Mesenchymal stem cell (in vitro differentiated cells and primary cell): ENCODE measurements around the gene KREMEN1.

Experiments used
- DNase-seq: peaks from one replicate; pipeline ENCODE4 v3.0.0-alpha.2; 2013
- H2AFZ ChIP-seq: one replicate; pipeline ENCODE4 v1.6.1; 2013; ENCODE audit warnings: low read depth, mild to moderate bottlenecking, control low read depth, inconsistent platforms, low read length, moderate library complexity
- H2AK5ac ChIP-seq: 2 replicates; pipeline ENCODE4 v1.6.1; 2013; ENCODE audit warnings: low read length, moderate library complexity, mild to moderate bottlenecking, inconsistent platforms; ENCODE audit not compliant: severe bottlenecking
- H2BK120ac ChIP-seq: one replicate; pipeline ENCODE4 v1.6.1; 2013; ENCODE audit warnings: low read depth, mild to moderate bottlenecking, inconsistent platforms, low read length, moderate library complexity
- H2BK12ac ChIP-seq, 2 experiments: one replicate each; pipeline ENCODE4 v1.6.1; 2013; ENCODE audit warnings: inconsistent platforms in 2 of 2, low read length in 2 of 2, mild to moderate bottlenecking in 2 of 2, moderate library complexity in 2 of 2, control low read depth in 1 of 2
- H2BK15ac ChIP-seq: one replicate; pipeline ENCODE4 v1.6.1; 2013; ENCODE audit warnings: mild to moderate bottlenecking, low read depth, inconsistent platforms; ENCODE audit not compliant: poor library complexity, severe bottlenecking
- H2BK5ac ChIP-seq: 2 replicates; pipeline ENCODE4 v1.6.1; 2013; ENCODE audit warnings: low read depth, mild to moderate bottlenecking, low read length, control low read depth, inconsistent platforms; ENCODE audit not compliant: poor library complexity, severe bottlenecking
- H3K14ac ChIP-seq, 2 experiments: one replicate each; pipeline ENCODE4 v1.6.1; 2013; ENCODE audit warnings: inconsistent platforms in 2 of 2, low read length in 2 of 2, control low read depth in 1 of 2, mild to moderate bottlenecking in 1 of 2, moderate library complexity in 1 of 2
- H3K18ac ChIP-seq, 2 experiments: one replicate each; pipeline ENCODE4 v1.6.1; 2013; ENCODE audit warnings: inconsistent platforms in 2 of 2, low read length in 2 of 2, control low read depth in 1 of 2, low read depth in 1 of 2, mild to moderate bottlenecking in 1 of 2
- H3K23ac ChIP-seq, 2 experiments: one replicate each; pipeline ENCODE4 v1.6.1; 2013; ENCODE audit warnings: inconsistent platforms in 2 of 2, low read length in 2 of 2, mild to moderate bottlenecking in 2 of 2, moderate library complexity in 2 of 2, control low read depth in 1 of 2
- H3K27ac ChIP-seq: 2 replicates; pipeline ENCODE4 v1.5.1; 2013; ENCODE audit warnings: mild to moderate bottlenecking, moderate library complexity, low read length, control low read depth, inconsistent platforms; ENCODE audit not compliant: poor library complexity, severe bottlenecking
- H3K27me3 ChIP-seq, 2 experiments: 2 replicates each; pipeline versions ENCODE4 v1.6.1 to v1.7.0; 2013; ENCODE audit warnings: low read length in 2 of 2, mild to moderate bottlenecking in 2 of 2, moderate library complexity in 2 of 2, control low read depth in 1 of 2, inconsistent platforms in 1 of 2; ENCODE audit not compliant: control insufficient read depth in 1 of 2, insufficient read depth in 1 of 2
- H3K36me3 ChIP-seq, 2 experiments: 2 replicates each; pipeline versions ENCODE4 v1.6.1 to v1.7.0; 2013; ENCODE audit warnings: low read length in 2 of 2, control low read depth in 1 of 2, inconsistent platforms in 1 of 2, low read depth in 1 of 2, mild to moderate bottlenecking in 1 of 2; ENCODE audit not compliant: insufficient read depth in 2 of 2, control insufficient read depth in 1 of 2
- H3K4ac ChIP-seq, 2 experiments: one replicate each; pipeline ENCODE4 v1.6.1; 2013; ENCODE audit warnings: inconsistent platforms in 2 of 2, low read length in 2 of 2, mild to moderate bottlenecking in 2 of 2, moderate library complexity in 2 of 2, control low read depth in 1 of 2, low read depth in 1 of 2
- H3K4me1 ChIP-seq: 2 replicates; pipeline ENCODE4 v1.6.1; 2013; ENCODE audit warnings: low read depth, low read length, control low read depth; ENCODE audit not compliant: control insufficient read depth, insufficient read depth
- H3K4me2 ChIP-seq: 2 replicates; pipeline ENCODE4 v1.6.1; 2013; ENCODE audit warnings: low read length, mild to moderate bottlenecking, inconsistent platforms; ENCODE audit not compliant: poor library complexity, severe bottlenecking
- H3K4me3 ChIP-seq, 2 experiments: 2 replicates each; pipeline versions ENCODE4 v1.5.1 to v1.7.0; 2013; ENCODE audit warnings: low read length in 2 of 2, mild to moderate bottlenecking in 2 of 2, control low read depth in 1 of 2, low read depth in 1 of 2; ENCODE audit not compliant: insufficient read depth in 1 of 2
- H3K79me1 ChIP-seq: replicated peaks from 2 replicates; pipeline ENCODE4 v1.6.1; 2013; ENCODE audit warnings: mild to moderate bottlenecking, control low read depth, low read length, inconsistent platforms; ENCODE audit not compliant: poor library complexity, severe bottlenecking
- H3K9ac ChIP-seq: 2 replicates; pipeline ENCODE4 v1.7.0; 2013; ENCODE audit warnings: mild to moderate bottlenecking, low read length, moderate library complexity
- H3K9me3 ChIP-seq: 2 replicates; pipeline ENCODE4 v1.7.0; 2013; ENCODE audit warnings: mild to moderate bottlenecking, low read length; ENCODE audit not compliant: control insufficient read depth
- H4K8ac ChIP-seq: one replicate; pipeline ENCODE4 v1.6.1; 2013; ENCODE audit warnings: inconsistent platforms, mild to moderate bottlenecking, low read length, moderate library complexity
- H4K91ac ChIP-seq: one replicate; pipeline ENCODE4 v1.6.1; 2013; ENCODE audit warnings: mild to moderate bottlenecking, low read length, inconsistent platforms
- WGBS: methylation state at CpG from one replicate; pipeline ENCODE4 v1.1.7; 2013; ENCODE audit warnings: mixed read lengths; 5-methylcytosine and 5-hydroxymethylcytosine counted together

The KREMEN1 gene

DNA sequence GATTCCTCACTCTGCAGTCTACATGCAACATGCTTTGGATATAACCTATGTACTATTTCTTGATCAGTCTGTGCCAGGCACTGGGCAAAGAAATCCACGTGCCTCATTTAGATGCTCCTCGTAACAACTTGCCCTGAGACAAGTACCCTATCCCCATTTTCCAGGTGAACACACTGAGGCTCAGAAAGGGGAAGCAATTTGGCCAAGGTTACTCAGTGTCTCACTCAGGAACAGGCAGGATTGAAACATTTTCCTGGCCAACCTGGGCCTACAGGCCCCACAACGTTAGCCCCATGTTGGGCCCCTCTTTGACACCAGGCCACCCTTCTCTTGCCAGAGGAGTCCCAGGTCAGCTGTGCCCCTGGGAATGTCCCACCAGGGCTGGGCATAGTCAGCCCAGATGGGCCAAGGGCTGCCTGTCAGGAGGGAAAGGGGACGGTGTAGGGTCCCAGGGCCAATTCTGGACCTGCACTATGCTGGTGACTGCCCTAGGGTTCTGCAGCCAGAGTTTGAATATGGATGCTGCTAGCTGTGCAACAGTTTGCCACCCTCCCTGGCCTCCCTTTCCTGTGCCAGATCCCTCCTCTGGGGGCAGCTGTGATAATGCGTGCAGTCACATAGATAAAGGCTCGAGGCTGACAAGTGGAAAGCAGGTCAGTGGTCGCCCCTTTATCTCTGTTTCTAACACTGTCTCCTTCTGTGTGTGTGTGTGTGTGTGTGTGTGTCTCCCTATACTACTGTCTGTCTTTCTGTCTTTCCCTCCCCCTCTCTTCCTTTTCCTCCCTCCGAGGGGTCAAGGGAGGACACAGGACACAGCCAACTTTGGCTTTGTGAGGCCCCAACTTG lies 122.5 kb downstream of the KREMEN1 start:
- Histone ChIP-seq H2AK5ac (no peak overlapping the region), H3K4me1 (no peaks in the 10 kb centered on the region), H3K36me3 (no peaks in the 10 kb centered on the region), H2BK120ac (no peak overlapping the region), H3K4me3 (no peak overlapping the region), H2AFZ (no peak overlapping the region), H2BK12ac (peak overlapping the region; percentile 11 to 40), H3K4me2 (no peak overlapping the region), H3K4ac (no peak overlapping the region), H3K9ac (no peak overlapping the region), H4K91ac (peak overlapping the region; percentile 53), H4K8ac (peak overlapping the region; percentile 76), H3K14ac (peak overlapping the region in 1 of 2 experiments; percentile 75), H3K27me3 (peaks cover 3 to 8% of the 10 kb centered on the region in 2 experiments), H2BK5ac (no peak overlapping the region), H3K79me1 (no peaks in the 10 kb centered on the region), H3K27ac (no peak overlapping the region), H3K9me3 (peaks cover 2% of the 10 kb centered on the region), H2BK15ac (peak overlapping the region; percentile 90), H3K23ac (peak overlapping the region in 1 of 2 experiments; percentile 2), H3K18ac (peak overlapping the region in 1 of 2 experiments; percentile 59)
- WGBS: 70% methylated on average over 5 of the region's 8 CpGs
- DNase-seq: peak; percentile 13

DNA sequence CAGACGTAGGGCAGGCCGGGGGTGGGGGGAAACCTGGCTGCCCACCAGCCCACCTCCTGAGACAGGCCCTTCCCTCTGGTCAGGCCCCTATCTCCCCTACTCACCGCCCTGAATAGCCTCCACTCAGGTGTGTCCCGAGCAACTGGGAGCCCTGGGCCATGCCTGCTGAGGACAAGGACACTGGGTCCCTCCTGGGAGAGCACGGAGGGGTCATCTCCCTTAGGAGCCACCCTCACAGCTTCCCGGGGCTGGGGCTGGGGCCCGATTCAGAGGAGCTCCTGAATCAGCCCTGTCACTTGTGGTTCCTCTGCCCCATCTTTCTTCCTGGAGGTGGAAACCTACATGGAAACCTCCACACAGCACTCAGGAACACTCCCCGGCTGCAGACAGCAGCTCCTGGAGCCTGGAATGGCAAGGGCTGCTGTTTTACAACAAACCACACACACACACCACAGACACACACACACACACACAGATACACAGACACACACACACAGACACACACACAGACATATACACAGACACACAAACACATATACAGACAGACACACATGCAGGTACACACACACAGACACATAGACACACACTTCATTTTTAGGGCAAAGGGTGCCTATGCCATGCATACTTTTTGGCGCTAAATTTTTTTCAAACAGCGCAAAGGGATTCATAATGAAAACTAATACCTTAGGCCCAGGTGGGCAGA lies 123.3 kb downstream of the KREMEN1 start:
- H3K27ac ChIP-seq: no peak overlapping the region
- peak overlapping the region; percentile 11 to 21 for H2BK12ac ChIP-seq
- H3K4me2 ChIP-seq: no peak overlapping the region
- H3K23ac ChIP-seq: peak overlapping the region in 1 of 2 experiments; percentile 2
- no peaks in the 10 kb centered on the region for H3K36me3 ChIP-seq
- WGBS: 58% methylated on average over 10 of the region's 10 CpGs
- no peak overlapping the region for H2AK5ac ChIP-seq
- H4K91ac ChIP-seq: no peak overlapping the region
- H4K8ac ChIP-seq: peak overlapping the region; percentile 61
- peak overlapping the region; percentile 86 for H2BK15ac ChIP-seq
- H3K14ac ChIP-seq: peak overlapping the region in 1 of 2 experiments; percentile 90
- H3K27me3 ChIP-seq: peaks cover 3 to 6% of the 10 kb centered on the region in 2 experiments
- H3K4me3 ChIP-seq: no peak overlapping the region
- no peak for DNase-seq
- H3K4ac ChIP-seq: peak overlapping the region in 1 of 2 experiments; percentile 30
- no peak overlapping the region for H2BK120ac ChIP-seq
- peak overlapping the region in 1 of 2 experiments; percentile 59 for H3K18ac ChIP-seq
- no peak overlapping the region for H3K9ac ChIP-seq
- no peaks in the 10 kb centered on the region for H3K4me1 ChIP-seq
- peaks cover 2% of the 10 kb centered on the region for H3K9me3 ChIP-seq
- no peak overlapping the region for H2BK5ac ChIP-seq
- H2AFZ ChIP-seq: no peak overlapping the region
- no peaks in the 10 kb centered on the region for H3K79me1 ChIP-seq

DNA sequence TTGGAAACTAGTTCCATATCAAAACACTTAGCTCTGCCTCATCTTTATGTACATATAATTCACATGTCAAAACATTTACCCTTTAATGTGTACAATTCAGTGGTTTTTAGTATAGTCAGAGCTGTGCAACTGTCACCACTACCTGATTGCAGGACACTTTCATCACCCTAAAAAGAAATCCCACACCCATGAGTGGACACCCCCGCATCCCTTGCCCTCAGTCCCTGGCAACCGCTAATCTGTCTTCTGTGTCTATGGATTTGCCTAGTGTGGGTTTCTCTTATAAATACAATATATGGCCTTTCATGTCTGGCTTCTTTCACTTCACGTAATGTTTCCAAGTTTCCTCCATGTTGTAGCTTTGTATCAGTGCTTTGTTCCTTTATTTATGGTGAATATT lies 124.3 kb downstream of the KREMEN1 start:
- Histone ChIP-seq H2BK120ac (no peak overlapping the region), H3K9ac (no peak overlapping the region), H2BK12ac (no peak overlapping the region), H2BK15ac (no peak overlapping the region), H2AK5ac (no peak overlapping the region), H3K23ac (no peak overlapping the region), H2AFZ (no peak overlapping the region), H4K91ac (no peak overlapping the region), H3K14ac (no peak overlapping the region), H3K4me2 (no peak overlapping the region), H3K4ac (no peak overlapping the region), H3K36me3 (no peaks in the 10 kb centered on the region), H3K79me1 (no peaks in the 10 kb centered on the region), H3K4me3 (no peak overlapping the region), H4K8ac (no peak overlapping the region), H3K4me1 (no peaks in the 10 kb centered on the region), H3K18ac (no peak overlapping the region), H2BK5ac (no peak overlapping the region), H3K27me3 (peaks cover 6 to 14% of the 10 kb centered on the region in 2 experiments), H3K9me3 (peaks cover 2% of the 10 kb centered on the region), H3K27ac (no peak overlapping the region)
- WGBS: no CpG with 5 or more reads among the region's 3 CpGs
- DNase-seq: no peak

DNA sequence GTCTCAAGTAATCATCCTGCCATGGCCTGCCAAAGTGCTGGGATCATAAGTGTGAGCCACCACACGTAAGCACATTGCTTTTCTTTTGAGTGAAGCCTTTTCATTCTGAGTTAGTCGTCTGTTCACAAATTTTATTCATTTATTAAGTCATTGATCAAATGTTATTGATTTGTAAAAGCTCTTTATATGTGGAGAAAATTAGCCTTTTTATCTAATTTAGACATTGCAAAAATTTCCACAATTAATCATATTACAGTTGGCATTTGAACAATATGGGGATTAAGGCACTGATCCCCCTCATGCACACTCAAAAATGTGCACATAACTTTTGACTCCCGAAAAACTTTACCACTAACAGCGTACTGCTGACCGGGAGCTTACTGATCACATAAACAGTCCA lies 125.4 kb downstream of the KREMEN1 start:
- Histone ChIP-seq H3K4ac (no peak overlapping the region), H2BK5ac (no peak overlapping the region), H3K9ac (no peak overlapping the region), H4K8ac (no peak overlapping the region), H3K36me3 (no peaks in the 10 kb centered on the region), H2BK120ac (no peak overlapping the region), H3K27ac (no peak overlapping the region), H3K18ac (no peak overlapping the region), H2AK5ac (no peak overlapping the region), H3K14ac (no peak overlapping the region), H3K27me3 (peaks cover 9 to 19% of the 10 kb centered on the region in 2 experiments), H2BK15ac (no peak overlapping the region), H2AFZ (no peak overlapping the region), H3K4me2 (no peak overlapping the region), H3K23ac (no peak overlapping the region), H4K91ac (no peak overlapping the region), H3K9me3 (peaks cover 2% of the 10 kb centered on the region), H3K79me1 (no peaks in the 10 kb centered on the region), H3K4me1 (no peaks in the 10 kb centered on the region), H3K4me3 (no peak overlapping the region), H2BK12ac (no peak overlapping the region)
- DNase-seq: no peak
- WGBS: 91% methylated on average over 4 of the region's 5 CpGs
